HepG2 (cell line): Measurements from ENCODE around the gene POLR1G. TPM values are rescaled to one million over a fixed set of nuclear protein-coding genes. Genes with fewer than 3 reads are reported as not detected.

Source experiments
- CBX5 ChIP-seq: sonication (generic); formaldehyde crosslinking; IDR thresholded peaks from 2 replicates; pipeline ENCODE4 v1.4.0; 2020; ENCODE audit warnings: missing genetic modification reagents, borderline replicate concordance
- DMAP1 ChIP-seq: IDR thresholded peaks from 2 replicates; pipeline ENCODE4 v1.6.1; 2016
- FOXA1 ChIP-seq, 2 experiments: fragments of 450-650 bp in 1 of 2; sonication (generic) in 1 of 2; formaldehyde crosslinking in 1 of 2; IDR thresholded peaks; 2 replicates each; pipeline versions ENCODE4 v1.4.0 to v1.6.1; 2016 to 2020; ENCODE audit warnings: missing genetic modification reagents in 1 of 2
- MED1 ChIP-seq: sonication (generic); formaldehyde crosslinking; IDR thresholded peaks from 2 replicates; pipeline ENCODE4 v1.4.0; 2020; ENCODE audit warnings: missing genetic modification reagents
- MXI1 ChIP-seq: IDR thresholded peaks from 3 replicates; pipeline ENCODE4 v1.6.1; 2012; ENCODE audit warnings: low read depth, low read length, inconsistent platforms, borderline replicate concordance
- NFE2 ChIP-seq: sonication (generic); formaldehyde crosslinking; IDR thresholded peaks from 2 replicates; pipeline ENCODE4 v1.4.0; 2020; ENCODE audit warnings: missing genetic modification reagents
- RAD21 ChIP-seq: fragments of 450-650 bp; formaldehyde crosslinking; IDR thresholded peaks from 2 replicates; pipeline ENCODE4 v1.5.0; 2020; ENCODE audit warnings: mild to moderate bottlenecking
- RBM22 ChIP-seq: fragments of 200-400 bp; formaldehyde crosslinking; optimal IDR thresholded peaks from 2 replicates; pipeline ENCODE3; 2017; ENCODE audit warnings: mild to moderate bottlenecking, low read length, moderate library complexity
- SMC3 ChIP-seq: IDR thresholded peaks from 2 replicates; pipeline ENCODE4 v1.6.1; 2011; ENCODE audit warnings: low read length, improper control_type of control experiment
- STAG1 ChIP-seq: sonication (generic); formaldehyde crosslinking; IDR thresholded peaks from 2 replicates; pipeline ENCODE4 v1.4.0; 2020; ENCODE audit warnings: missing genetic modification reagents
- SUZ12 ChIP-seq: fragments of 150-350 bp; IDR thresholded peaks from 2 replicates; pipeline ENCODE4 v1.6.1; 2014; ENCODE audit warnings: low read depth, low read length
- TGIF2 ChIP-seq: IDR thresholded peaks from 2 replicates; pipeline ENCODE4 v1.6.1; 2016; ENCODE audit warnings: control low read depth, missing compliant biosample characterization
- YEATS4 ChIP-seq: sonication (generic); formaldehyde crosslinking; IDR thresholded peaks from 2 replicates; pipeline ENCODE4 v1.4.0; 2020; ENCODE audit warnings: missing genetic modification reagents, borderline replicate concordance
- ZNF138 ChIP-seq: sonication (generic); formaldehyde crosslinking; IDR thresholded peaks from 2 replicates; pipeline ENCODE4 v1.5.0; 2020; ENCODE audit warnings: mild to moderate bottlenecking, low read depth, missing genetic modification reagents
- ZNF225 ChIP-seq: sonication (generic); formaldehyde crosslinking; IDR thresholded peaks from 2 replicates; pipeline ENCODE4 v1.4.0; 2020; ENCODE audit warnings: mild to moderate bottlenecking, missing genetic modification reagents
- ZNF564 ChIP-seq: sonication (generic); formaldehyde crosslinking; IDR thresholded peaks from 2 replicates; pipeline ENCODE4 v1.8.1; 2023; ENCODE audit warnings: mild to moderate bottlenecking, missing genetic modification reagents
- ZNF570 ChIP-seq: sonication (generic); formaldehyde crosslinking; IDR thresholded peaks from 2 replicates; pipeline ENCODE4 v1.4.0; 2020; ENCODE audit warnings: mild to moderate bottlenecking, missing genetic modification reagents, borderline replicate concordance
- ZNF672 ChIP-seq: sonication (generic); formaldehyde crosslinking; IDR thresholded peaks from 2 replicates; pipeline ENCODE4 v1.8.1; 2022; ENCODE audit warnings: missing genetic modification reagents
- ZNF782 ChIP-seq: sonication (generic); formaldehyde crosslinking; IDR thresholded peaks from 2 replicates; pipeline ENCODE4 v1.4.0; 2020; ENCODE audit warnings: missing genetic modification reagents, mild to moderate bottlenecking, borderline replicate concordance
- polyA plus RNA-seq, 8 experiments: library from polyadenylated mRNA; depleted of rRNA in 3 of 8; stranded (reverse) in 7 of 8; unstranded in 1 of 8; fragments of >200 nt; fragmentation: Illumina TruSeq in 4 of 8; extraction: Trizol in 4 of 8; gene quantifications; 2 replicates each; pipeline versions ENCODE4 v1.2.1 to v1.2.3, GENCODE V29; 2011 to 2016; ENCODE audit warnings: low read depth in 4 of 8, missing spikeins in 1 of 8, mixed read lengths in 1 of 8; ENCODE audit not compliant: insufficient read depth in 1 of 8
- total RNA-seq, 5 experiments: library from RNA; depleted of rRNA; stranded (reverse); fragments of >200 nt; fragmentation: Illumina TruSeq; extraction: Trizol; gene quantifications; 2 replicates each; pipeline ENCODE4 v1.2.3, GENCODE V29; 2016; ENCODE audit warnings: low read depth in 1 of 5
- TF ChIP-seq, protein P1 (sequence below), 2 experiments: sonication (generic) in 1 of 2; formaldehyde crosslinking in 1 of 2; IDR thresholded peaks; 2 replicates each; pipeline versions ENCODE4 v1.5.1 to v1.6.1; 2011 to 2020; ENCODE audit warnings: borderline replicate concordance in 1 of 2, low read depth in 1 of 2, low read length in 1 of 2, mild to moderate bottlenecking in 1 of 2, missing genetic modification reagents in 1 of 2, moderate library complexity in 1 of 2
- TF ChIP-seq, protein P2 (sequence below): sonication (generic); formaldehyde crosslinking; IDR thresholded peaks from 2 replicates; pipeline ENCODE4 v1.4.0; 2020; ENCODE audit warnings: missing genetic modification reagents
- TF ChIP-seq, protein P3 (sequence below): sonication (generic); formaldehyde crosslinking; IDR thresholded peaks from 2 replicates; pipeline ENCODE4 v1.8.0; 2022; ENCODE audit warnings: mild to moderate bottlenecking, missing genetic modification reagents, moderate library complexity
- TF ChIP-seq, protein P4 (sequence below): IDR thresholded peaks from 2 replicates; pipeline ENCODE4 v1.6.1; 2018; ENCODE audit warnings: missing genetic modification reagents

Gene POLR1G
- total and polyA plus RNA-seq, 2 of the 13 experiments (the other 11 are each of a cell fraction or from before 2014, with no cell fraction given): 3.5 to 20.8 TPM

DNA sequence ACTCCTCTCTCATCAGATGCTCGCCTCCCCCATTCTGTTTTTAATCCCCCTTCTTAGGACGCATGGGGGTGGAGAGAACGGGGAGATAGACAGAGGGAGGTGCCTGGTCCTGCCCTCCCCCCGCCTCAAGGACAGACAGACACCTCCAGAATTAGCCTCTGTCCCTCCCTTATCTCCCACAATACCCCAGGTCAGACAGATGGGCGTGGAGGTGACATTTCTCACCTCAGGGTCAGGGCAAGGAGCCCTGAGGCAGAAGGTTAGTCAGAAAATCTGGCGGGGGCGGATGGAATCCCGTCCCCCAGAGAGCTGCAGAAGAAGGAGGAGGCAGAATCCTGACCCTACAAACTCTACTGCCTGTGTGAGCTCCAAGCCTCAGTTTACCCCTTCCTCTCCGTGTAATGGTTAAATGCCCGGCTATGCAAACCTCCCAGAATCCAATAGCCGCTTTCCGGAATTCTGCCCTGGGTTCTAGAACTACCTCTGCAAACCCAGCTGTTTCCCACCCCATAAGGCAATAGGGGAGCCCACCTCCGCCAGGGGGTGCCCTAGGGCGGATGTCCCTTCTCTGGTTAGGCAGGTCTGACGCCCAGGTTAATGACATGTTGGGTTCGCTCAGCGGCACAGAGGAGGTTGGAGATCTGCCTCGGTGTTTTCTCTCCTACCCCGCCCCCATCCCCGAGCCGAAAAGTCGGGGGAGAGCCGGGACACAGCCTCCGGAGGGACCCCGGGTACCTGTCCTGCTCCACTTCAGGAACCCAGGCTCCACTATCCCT is 2.5 kb upstream of the POLR1G start (continued):
- TF ChIP-seq NFE2 (no peak), FOXA1 (IDR thresholded peaks at IDR 0.05) (no peak), FOXA1 (CRISPR knock-in tag; IDR thresholded peaks at IDR 0.05) (no peak), RAD21 (CRISPR knock-in tag) (peak; percentile 51; the same call in 1 of the 2 replicates), TGIF2 (CRISPR knock-in tag) (no peak), DMAP1 (no peak), CBX5 (no peak), ZNF564 (CRISPR knock-in tag) (no peak), ZNF672 (CRISPR knock-in tag) (no peak), MXI1 (no peak), ZNF225 (no peak), YEATS4 (CRISPR knock-in tag) (peak; percentile 17; the same call in 1 of the 2 replicates), STAG1 (peak; percentile 56), MED1 (CRISPR knock-in tag) (no peak), ZNF570 (CRISPR knock-in tag) (no peak), RBM22 (no peak), SUZ12 (no peak), ZNF782 (CRISPR knock-in tag) (no peak), ZNF138 (CRISPR knock-in tag) (no peak), SMC3 (peak; percentile 59)
- TF ChIP-seq, protein P1, sequence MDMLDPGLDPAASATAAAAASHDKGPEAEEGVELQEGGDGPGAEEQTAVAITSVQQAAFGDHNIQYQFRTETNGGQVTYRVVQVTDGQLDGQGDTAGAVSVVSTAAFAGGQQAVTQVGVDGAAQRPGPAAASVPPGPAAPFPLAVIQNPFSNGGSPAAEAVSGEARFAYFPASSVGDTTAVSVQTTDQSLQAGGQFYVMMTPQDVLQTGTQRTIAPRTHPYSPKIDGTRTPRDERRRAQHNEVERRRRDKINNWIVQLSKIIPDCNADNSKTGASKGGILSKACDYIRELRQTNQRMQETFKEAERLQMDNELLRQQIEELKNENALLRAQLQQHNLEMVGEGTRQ (IDR thresholded peaks at IDR 0.05; ENCODE audit: low read depth, low read length): no peak
- TF ChIP-seq, protein P1 (CRISPR knock-in tag; IDR thresholded peaks at IDR 0.05; ENCODE audit: borderline replicate concordance): no peak
- TF ChIP-seq, protein P2, sequence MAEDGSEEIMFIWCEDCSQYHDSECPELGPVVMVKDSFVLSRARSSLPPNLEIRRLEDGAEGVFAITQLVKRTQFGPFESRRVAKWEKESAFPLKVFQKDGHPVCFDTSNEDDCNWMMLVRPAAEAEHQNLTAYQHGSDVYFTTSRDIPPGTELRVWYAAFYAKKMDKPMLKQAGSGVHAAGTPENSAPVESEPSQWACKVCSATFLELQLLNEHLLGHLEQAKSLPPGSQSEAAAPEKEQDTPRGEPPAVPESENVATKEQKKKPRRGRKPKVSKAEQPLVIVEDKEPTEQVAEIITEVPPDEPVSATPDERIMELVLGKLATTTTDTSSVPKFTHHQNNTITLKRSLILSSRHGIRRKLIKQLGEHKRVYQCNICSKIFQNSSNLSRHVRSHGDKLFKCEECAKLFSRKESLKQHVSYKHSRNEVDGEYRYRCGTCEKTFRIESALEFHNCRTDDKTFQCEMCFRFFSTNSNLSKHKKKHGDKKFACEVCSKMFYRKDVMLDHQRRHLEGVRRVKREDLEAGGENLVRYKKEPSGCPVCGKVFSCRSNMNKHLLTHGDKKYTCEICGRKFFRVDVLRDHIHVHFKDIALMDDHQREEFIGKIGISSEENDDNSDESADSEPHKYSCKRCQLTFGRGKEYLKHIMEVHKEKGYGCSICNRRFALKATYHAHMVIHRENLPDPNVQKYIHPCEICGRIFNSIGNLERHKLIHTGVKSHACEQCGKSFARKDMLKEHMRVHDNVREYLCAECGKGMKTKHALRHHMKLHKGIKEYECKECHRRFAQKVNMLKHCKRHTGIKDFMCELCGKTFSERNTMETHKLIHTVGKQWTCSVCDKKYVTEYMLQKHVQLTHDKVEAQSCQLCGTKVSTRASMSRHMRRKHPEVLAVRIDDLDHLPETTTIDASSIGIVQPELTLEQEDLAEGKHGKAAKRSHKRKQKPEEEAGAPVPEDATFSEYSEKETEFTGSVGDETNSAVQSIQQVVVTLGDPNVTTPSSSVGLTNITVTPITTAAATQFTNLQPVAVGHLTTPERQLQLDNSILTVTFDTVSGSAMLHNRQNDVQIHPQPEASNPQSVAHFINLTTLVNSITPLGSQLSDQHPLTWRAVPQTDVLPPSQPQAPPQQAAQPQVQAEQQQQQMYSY (CRISPR knock-in tag): peak; percentile 80
- TF ChIP-seq, protein P3, sequence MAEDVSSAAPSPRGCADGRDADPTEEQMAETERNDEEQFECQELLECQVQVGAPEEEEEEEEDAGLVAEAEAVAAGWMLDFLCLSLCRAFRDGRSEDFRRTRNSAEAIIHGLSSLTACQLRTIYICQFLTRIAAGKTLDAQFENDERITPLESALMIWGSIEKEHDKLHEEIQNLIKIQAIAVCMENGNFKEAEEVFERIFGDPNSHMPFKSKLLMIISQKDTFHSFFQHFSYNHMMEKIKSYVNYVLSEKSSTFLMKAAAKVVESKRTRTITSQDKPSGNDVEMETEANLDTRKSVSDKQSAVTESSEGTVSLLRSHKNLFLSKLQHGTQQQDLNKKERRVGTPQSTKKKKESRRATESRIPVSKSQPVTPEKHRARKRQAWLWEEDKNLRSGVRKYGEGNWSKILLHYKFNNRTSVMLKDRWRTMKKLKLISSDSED (CRISPR knock-in tag): no peak
- TF ChIP-seq, protein P4, sequence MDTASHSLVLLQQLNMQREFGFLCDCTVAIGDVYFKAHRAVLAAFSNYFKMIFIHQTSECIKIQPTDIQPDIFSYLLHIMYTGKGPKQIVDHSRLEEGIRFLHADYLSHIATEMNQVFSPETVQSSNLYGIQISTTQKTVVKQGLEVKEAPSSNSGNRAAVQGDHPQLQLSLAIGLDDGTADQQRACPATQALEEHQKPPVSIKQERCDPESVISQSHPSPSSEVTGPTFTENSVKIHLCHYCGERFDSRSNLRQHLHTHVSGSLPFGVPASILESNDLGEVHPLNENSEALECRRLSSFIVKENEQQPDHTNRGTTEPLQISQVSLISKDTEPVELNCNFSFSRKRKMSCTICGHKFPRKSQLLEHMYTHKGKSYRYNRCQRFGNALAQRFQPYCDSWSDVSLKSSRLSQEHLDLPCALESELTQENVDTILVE (CRISPR knock-in tag): no peak
